ENCODE measurements around the gene CALN1.
A peak's percentile ranks its signal among the peaks of the same experiment; 100 is the strongest.

CALN1 gene

GRCh38 chr7:72078301-72078700, 333.8 kb downstream of the CALN1 start:
- no peak overlapping the region for H2BK12ac ChIP-seq (ENCODE audit: low read length)
- no peak overlapping the region for H2AK5ac ChIP-seq (ENCODE audit: low read depth, low read length)
- H3K4me1 ChIP-seq (ENCODE audit: control insufficient read depth in 2 of 2, insufficient read depth in 1 of 2, low read depth in 1 of 2, low read length in 2 of 2), result no peaks in the 10 kb centered on the region
- no peak overlapping the region for H2AFZ ChIP-seq (ENCODE audit: low read length)
- no peak overlapping the region for H2BK5ac ChIP-seq (ENCODE audit: low read length)
- no peak overlapping the region for H3K18ac ChIP-seq (ENCODE audit: low read length)
- H3K79me1 ChIP-seq (ENCODE audit: low read depth, low read length), result no peaks in the 10 kb centered on the region
- no peaks in the 10 kb centered on the region for H3K27me3 ChIP-seq (ENCODE audit: control insufficient read depth in 3 of 3, insufficient read depth in 3 of 3, low read depth in 1 of 3, low read length in 3 of 3)
- H3K4me2 ChIP-seq (ENCODE audit: insufficient read depth, low read length, poor library complexity, severe bottlenecking), result no peak overlapping the region
- no peak overlapping the region for H3K27ac ChIP-seq (replicated peaks; ENCODE audit: low read length)
- no peak overlapping the region for H4K8ac ChIP-seq (ENCODE audit: low read depth, low read length)
- no peak overlapping the region for H2BK120ac ChIP-seq (ENCODE audit: low read depth, low read length)
- H3K36me3 ChIP-seq (replicated peaks in 1 of 2; ENCODE audit: control insufficient read depth in 2 of 2, insufficient read depth in 2 of 2, low read length in 2 of 2), result no peaks in the 10 kb centered on the region
- H2BK15ac ChIP-seq (ENCODE audit: low read length), result no peak overlapping the region
- H3K9ac ChIP-seq (ENCODE audit: low read depth, low read length, poor library complexity), result no peak overlapping the region
- no CpG with 5 or more reads among the region's 8 CpGs for WGBS, 2 donors (ENCODE audit: extremely low coverage in 2 of 2, insufficient read length in 2 of 2, insufficient replicate concordance in 1 of 2)
- H3K23ac ChIP-seq (ENCODE audit: low read depth, low read length, poor library complexity), result no peak overlapping the region
- H4K91ac ChIP-seq (ENCODE audit: low read depth, low read length, poor library complexity), result no peak overlapping the region
- H3K14ac ChIP-seq (ENCODE audit: low read length), result no peak overlapping the region
- DNase-seq (ENCODE audit: low spot score), result no peak
- H3K4ac ChIP-seq (ENCODE audit: low read length), result no peak overlapping the region
- no peak overlapping the region for H3K4me3 ChIP-seq (ENCODE audit: low read length in 2 of 2)
- peaks cover 0 to 1% of the 10 kb centered on the region in 2 donors for H3K9me3 ChIP-seq (replicated peaks in 1 of 2; ENCODE audit: control insufficient read depth in 2 of 2, insufficient read depth in 1 of 2, low read depth in 1 of 2, low read length in 2 of 2)

- Histone ChIP-seq H2AFZ (ENCODE audit: low read length) (no peak overlapping the region), H3K23ac (ENCODE audit: low read depth, low read length, poor library complexity) (no peak overlapping the region), H3K79me1 (ENCODE audit: low read depth, low read length) (no peaks in the 10 kb centered on the region), H3K36me3 (replicated peaks in 1 of 2; ENCODE audit: control insufficient read depth in 2 of 2, insufficient read depth in 2 of 2, low read length in 2 of 2) (no peaks in the 10 kb centered on the region), H3K9ac (ENCODE audit: low read depth, low read length, poor library complexity) (no peak overlapping the region), H2AK5ac (ENCODE audit: low read depth, low read length) (no peak overlapping the region), H3K27me3 (ENCODE audit: control insufficient read depth in 3 of 3, insufficient read depth in 3 of 3, low read depth in 1 of 3, low read length in 3 of 3) (no peaks in the 10 kb centered on the region), H3K4me3 (ENCODE audit: low read length in 2 of 2) (no peak overlapping the region), H2BK12ac (ENCODE audit: low read length) (no peak overlapping the region), H2BK120ac (ENCODE audit: low read depth, low read length) (no peak overlapping the region), H4K8ac (ENCODE audit: low read depth, low read length) (no peak overlapping the region), H3K18ac (ENCODE audit: low read length) (no peak overlapping the region), H4K91ac (ENCODE audit: low read depth, low read length, poor library complexity) (no peak overlapping the region), H3K4me1 (ENCODE audit: control insufficient read depth in 2 of 2, insufficient read depth in 1 of 2, low read depth in 1 of 2, low read length in 2 of 2) (no peaks in the 10 kb centered on the region), H2BK5ac (ENCODE audit: low read length) (no peak overlapping the region), H3K27ac (replicated peaks; ENCODE audit: low read length) (no peak overlapping the region), H3K9me3 (replicated peaks in 1 of 2; ENCODE audit: control insufficient read depth in 2 of 2, insufficient read depth in 1 of 2, low read depth in 1 of 2, low read length in 2 of 2) (peaks cover 0 to 1% of the 10 kb centered on the region in 2 donors), H3K4me2 (ENCODE audit: insufficient read depth, low read length, poor library complexity, severe bottlenecking) (no peak overlapping the region), H3K4ac (ENCODE audit: low read length) (no peak overlapping the region), H3K14ac (ENCODE audit: low read length) (no peak overlapping the region), H2BK15ac (ENCODE audit: low read length) (no peak overlapping the region)
- no peak for DNase-seq (ENCODE audit: low spot score)
- no CpG with 5 or more reads among the region's 4 CpGs for WGBS, 2 donors (ENCODE audit: extremely low coverage in 2 of 2, insufficient read length in 2 of 2, insufficient replicate concordance in 1 of 2)
Observed at GRCh38 chr7:72077786-72078185, 334.4 kb downstream of the CALN1 start.

GRCh38 chr7:72072901-72073300, 339.2 kb downstream of the CALN1 start:
- H3K4me1 ChIP-seq (ENCODE audit: control insufficient read depth in 2 of 2, insufficient read depth in 1 of 2, low read depth in 1 of 2, low read length in 2 of 2), result no peaks in the 10 kb centered on the region
- no peak overlapping the region for H3K27ac ChIP-seq (replicated peaks; ENCODE audit: low read length)
- no peaks in the 10 kb centered on the region for H3K79me1 ChIP-seq (ENCODE audit: low read depth, low read length)
- no peak overlapping the region for H2BK15ac ChIP-seq (ENCODE audit: low read length)
- H3K9ac ChIP-seq (ENCODE audit: low read depth, low read length, poor library complexity), result no peak overlapping the region
- no peak overlapping the region for H2BK12ac ChIP-seq (ENCODE audit: low read length)
- no peak overlapping the region for H3K23ac ChIP-seq (ENCODE audit: low read depth, low read length, poor library complexity)
- no peak overlapping the region for H2AK5ac ChIP-seq (ENCODE audit: low read depth, low read length)
- no peak overlapping the region for H3K4me2 ChIP-seq (ENCODE audit: insufficient read depth, low read length, poor library complexity, severe bottlenecking)
- peaks cover 0 to 1% of the 10 kb centered on the region in 2 donors for H3K9me3 ChIP-seq (replicated peaks in 1 of 2; ENCODE audit: control insufficient read depth in 2 of 2, insufficient read depth in 1 of 2, low read depth in 1 of 2, low read length in 2 of 2)
- H2BK120ac ChIP-seq (ENCODE audit: low read depth, low read length), result no peak overlapping the region
- no peak overlapping the region for H3K4ac ChIP-seq (ENCODE audit: low read length)
- H4K91ac ChIP-seq (ENCODE audit: low read depth, low read length, poor library complexity), result no peak overlapping the region
- H4K8ac ChIP-seq (ENCODE audit: low read depth, low read length), result no peak overlapping the region
- no peak overlapping the region for H3K14ac ChIP-seq (ENCODE audit: low read length)
- no peak overlapping the region for H2BK5ac ChIP-seq (ENCODE audit: low read length)
- no peaks in the 10 kb centered on the region for H3K36me3 ChIP-seq (replicated peaks in 1 of 2; ENCODE audit: control insufficient read depth in 2 of 2, insufficient read depth in 2 of 2, low read length in 2 of 2)
- H3K18ac ChIP-seq (ENCODE audit: low read length), result no peak overlapping the region
- no peak for DNase-seq (ENCODE audit: low spot score)
- no peaks in the 10 kb centered on the region for H3K27me3 ChIP-seq (ENCODE audit: control insufficient read depth in 3 of 3, insufficient read depth in 3 of 3, low read depth in 1 of 3, low read length in 3 of 3)
- H2AFZ ChIP-seq (ENCODE audit: low read length), result no peak overlapping the region
- no peak overlapping the region for H3K4me3 ChIP-seq (ENCODE audit: low read length in 2 of 2)

GRCh38 chr7:72069263-72069662, 342.9 kb downstream of the CALN1 start:
- H2AFZ ChIP-seq (ENCODE audit: low read length), result no peak overlapping the region
- no peak overlapping the region for H2AK5ac ChIP-seq (ENCODE audit: low read depth, low read length)
- H3K4me1 ChIP-seq (ENCODE audit: control insufficient read depth in 2 of 2, insufficient read depth in 1 of 2, low read depth in 1 of 2, low read length in 2 of 2), result no peaks in the 10 kb centered on the region
- H3K27me3 ChIP-seq (ENCODE audit: control insufficient read depth in 3 of 3, insufficient read depth in 3 of 3, low read depth in 1 of 3, low read length in 3 of 3), result no peaks in the 10 kb centered on the region
- H2BK12ac ChIP-seq (ENCODE audit: low read length), result no peak overlapping the region
- H3K4me2 ChIP-seq (ENCODE audit: insufficient read depth, low read length, poor library complexity, severe bottlenecking), result no peak overlapping the region
- no peak for DNase-seq (ENCODE audit: low spot score)
- H3K9ac ChIP-seq (ENCODE audit: low read depth, low read length, poor library complexity), result no peak overlapping the region
- H3K4me3 ChIP-seq (ENCODE audit: low read length in 2 of 2), result no peak overlapping the region
- no peaks in the 10 kb centered on the region for H3K9me3 ChIP-seq (replicated peaks in 1 of 2; ENCODE audit: control insufficient read depth in 2 of 2, insufficient read depth in 1 of 2, low read depth in 1 of 2, low read length in 2 of 2)
- H2BK5ac ChIP-seq (ENCODE audit: low read length), result no peak overlapping the region
- H3K18ac ChIP-seq (ENCODE audit: low read length), result peak overlapping the region; percentile 24
- H3K79me1 ChIP-seq (ENCODE audit: low read depth, low read length), result no peaks in the 10 kb centered on the region
- no peak overlapping the region for H3K4ac ChIP-seq (ENCODE audit: low read length)
- H2BK120ac ChIP-seq (ENCODE audit: low read depth, low read length), result no peak overlapping the region
- no peak overlapping the region for H3K23ac ChIP-seq (ENCODE audit: low read depth, low read length, poor library complexity)
- H3K27ac ChIP-seq (replicated peaks; ENCODE audit: low read length), result no peak overlapping the region
- H2BK15ac ChIP-seq (ENCODE audit: low read length), result no peak overlapping the region
- H3K36me3 ChIP-seq (replicated peaks in 1 of 2; ENCODE audit: control insufficient read depth in 2 of 2, insufficient read depth in 2 of 2, low read length in 2 of 2), result no peaks in the 10 kb centered on the region
- H3K14ac ChIP-seq (ENCODE audit: low read length), result no peak overlapping the region
- no peak overlapping the region for H4K8ac ChIP-seq (ENCODE audit: low read depth, low read length)
- H4K91ac ChIP-seq (ENCODE audit: low read depth, low read length, poor library complexity), result no peak overlapping the region
